AG04449 (cell line): ENCODE measurements around the gene ABRACL.
"Not testable (repeated sequence)": the region's sequence is repeated elsewhere in the genome, so short reads cannot be mapped to it uniquely, and the experiment has no call there.

Experiments
- CTCF ChIA-PET: fragments of 350-600 bp; formaldehyde crosslinking; extraction: SDS; loops from one replicate; lab custom pipeline; 2021; ENCODE audit warnings: antibody characterized with exemption; lab: Yijun Ruan, JAX
- POLR2A ChIA-PET: fragments of 400-600, 350-600 bp; formaldehyde crosslinking; extraction: SDS; loops from one replicate; lab custom pipeline; 2020; ENCODE audit warnings: antibody characterized with exemption, inconsistent platforms; lab: Yijun Ruan, JAX
- DNase-seq: peaks from one replicate; pipeline ENCODE4 v3.0.0-alpha.2; 2010; ENCODE audit warnings: low read depth, low spot score
- H3K4me3 ChIP-seq: 2 replicates; pipeline ENCODE4 v1.5.1; 2011; ENCODE audit warnings: low read depth, mild to moderate bottlenecking, control low read depth, low read length
- CTCF ChIP-seq: IDR thresholded peaks from one replicate; pipeline ENCODE4 v1.5.1; 2011; ENCODE audit warnings: mild to moderate bottlenecking, moderate library complexity, low read length, control low read depth, inconsistent platforms; ENCODE audit not compliant: insufficient read depth; ENCODE audit errors: missing control alignments

ABRACL gene

GRCh38 chr6:139017227-139017626 is 11.3 kb upstream of the ABRACL start:
- no peak for TF ChIP-seq CTCF
- ChIA-PET POLR2A (no interaction called here), CTCF (interaction anchor here (0.9 to 3.3 kb wide), 2 partner anchors 29 to 95 kb away, joined by 3 to 19 read pairs; partner anchors contain the start of gene REPS1)
- H3K4me3 ChIP-seq = no peak overlapping the region
- DNase-seq = no peak

- ChIA-PET CTCF (interaction anchor here (1.6 kb wide), 1 partner anchor 8 kb away, joined by 3 read pairs; no protein-coding TSS in a partner anchor), POLR2A (no interaction called here)
- no peak for TF ChIP-seq CTCF
- no peak for DNase-seq
- H3K4me3 ChIP-seq = no peak overlapping the region
Measured at GRCh38 chr6:139019722-139020121, 8.8 kb upstream of the ABRACL start.

GRCh38 chr6:139020689-139021088 is 7.9 kb upstream of the ABRACL start:
- no peak for DNase-seq
- ChIA-PET CTCF (interaction anchor here (1.1 to 1.6 kb wide), 2 partner anchors 9 to 210 kb away, joined by 3 read pairs; no protein-coding TSS in a partner anchor), POLR2A (no interaction called here)
- no peak overlapping the region for H3K4me3 ChIP-seq
- TF ChIP-seq CTCF = no peak

GRCh38 chr6:139025416-139025815 is 3.1 kb upstream of the ABRACL start:
- POLR2A ChIA-PET, CTCF ChIA-PET, H3K4me3 ChIP-seq, DNase-seq: not testable (repeated sequence)

GRCh38 chr6:139027620-139028182 is 844 bp upstream of the ABRACL start:
- CTCF ChIA-PET = no interaction called here
- POLR2A ChIA-PET = no interaction called here
- TF ChIP-seq CTCF = no peak
- no peak for DNase-seq
- H3K4me3 ChIP-seq = peak overlapping the region; percentile 89

- TF ChIP-seq CTCF = no peak
- peak overlapping the region; percentile 89 for H3K4me3 ChIP-seq
- no peak for DNase-seq
- ChIA-PET CTCF (no interaction called here), POLR2A (no interaction called here)
Measured at GRCh38 chr6:139028215-139028657, 309 bp upstream of the ABRACL start.
